Skeletal muscle tissue (tissue), 4 donors: ENCODE measurements around the gene GNAI2. TPM values are rescaled to one million over a fixed set of nuclear protein-coding genes. Genes with fewer than 3 reads are reported as not detected.
A peak's percentile ranks its signal among the peaks of the same experiment; 100 is the strongest.

Experiments
- H3K27ac ChIP-seq: one replicate; pipeline ENCODE4 v1.7.0; 2013; ENCODE audit warnings: mild to moderate bottlenecking, low read depth, low read length, inconsistent platforms
- H3K27me3 ChIP-seq, 3 donors: one replicate each; pipeline ENCODE4 v1.7.0; 2013; ENCODE audit warnings: low read length in 3 of 3; ENCODE audit not compliant: control insufficient read depth in 3 of 3, insufficient read depth in 3 of 3
- H3K36me3 ChIP-seq, 3 donors: one replicate each; pipeline ENCODE4 v1.7.0; 2013; ENCODE audit warnings: low read length in 3 of 3; ENCODE audit not compliant: control insufficient read depth in 3 of 3, insufficient read depth in 3 of 3
- H3K4me1 ChIP-seq, 3 donors: one replicate each; pipeline ENCODE4 v1.7.0; 2013; ENCODE audit warnings: low read length in 3 of 3, mild to moderate bottlenecking in 3 of 3; ENCODE audit not compliant: control insufficient read depth in 3 of 3, insufficient read depth in 3 of 3
- H3K4me3 ChIP-seq, 3 donors: one replicate each; pipeline ENCODE4 v1.7.0; 2013; ENCODE audit warnings: low read length in 3 of 3
- H3K9ac ChIP-seq, 3 donors: one replicate each; pipeline ENCODE4 v1.7.0; 2013; ENCODE audit warnings: low read length in 3 of 3, mild to moderate bottlenecking in 3 of 3, moderate library complexity in 2 of 3, low read depth in 1 of 3
- H3K9me3 ChIP-seq, 3 donors: one replicate each; pipeline ENCODE4 v1.7.0; 2013; ENCODE audit warnings: low read length in 3 of 3; ENCODE audit not compliant: control insufficient read depth in 3 of 3
- total RNA-seq: library from RNA; depleted of rRNA; stranded (reverse); fragments of >200 nt; gene quantifications from one replicate; pipeline ENCODE4 v1.2.3, GENCODE V29; 2014
- donor health status: Osteomylitis.

The GNAI2 gene
- total RNA-seq, 1 donor from 2014 or later = 78.8 TPM

DNA sequence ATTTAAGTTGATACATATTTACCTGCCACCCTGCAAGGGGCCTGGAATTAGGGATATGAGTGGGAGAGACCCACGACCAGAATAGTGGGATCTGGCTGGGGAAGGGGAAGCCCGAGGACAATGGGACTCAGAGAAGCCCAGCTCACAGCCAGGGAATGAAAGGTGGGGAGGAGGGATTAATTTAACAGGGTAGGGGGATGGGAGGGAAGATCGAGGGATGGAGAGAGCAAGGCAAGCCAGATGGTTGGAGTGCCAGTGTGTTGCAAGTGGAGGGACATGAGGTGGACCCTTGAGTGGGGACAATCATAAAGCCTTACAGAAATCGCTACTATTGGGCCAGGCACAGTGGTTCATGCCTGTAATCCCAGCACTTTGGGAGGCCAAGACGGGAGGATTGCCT lies 4.4 kb upstream of the GNAI2 start:
- H3K27ac ChIP-seq = no peak overlapping the region
- H3K4me1 ChIP-seq = peaks cover 13 to 25% (median 18%) of the 10 kb centered on the region in 3 donors
- H3K9me3 ChIP-seq = no peaks in the 10 kb centered on the region
- H3K9ac ChIP-seq = no peak overlapping the region
- no peak overlapping the region for H3K4me3 ChIP-seq
- no peaks in the 10 kb centered on the region for H3K27me3 ChIP-seq
- H3K36me3 ChIP-seq = no peaks in the 10 kb centered on the region

GRCh38 chr3:50232303-50232702 lies 3.7 kb upstream of the GNAI2 start:
- H3K27me3 ChIP-seq = no peaks in the 10 kb centered on the region
- no peaks in the 10 kb centered on the region for H3K9me3 ChIP-seq
- H3K4me1 ChIP-seq = peaks cover 16 to 26% (median 22%) of the 10 kb centered on the region in 3 donors
- no peak overlapping the region for H3K9ac ChIP-seq
- no peak overlapping the region for H3K27ac ChIP-seq
- H3K36me3 ChIP-seq = no peaks in the 10 kb centered on the region
- no peak overlapping the region for H3K4me3 ChIP-seq

GRCh38 chr3:50233176-50233575 lies 2.8 kb upstream of the GNAI2 start:
- H3K27ac ChIP-seq = no peak overlapping the region
- H3K9ac ChIP-seq = no peak overlapping the region
- H3K4me3 ChIP-seq = no peak overlapping the region
- peaks cover 18 to 27% (median 25%) of the 10 kb centered on the region in 3 donors for H3K4me1 ChIP-seq
- H3K9me3 ChIP-seq = no peaks in the 10 kb centered on the region
- H3K36me3 ChIP-seq = no peaks in the 10 kb centered on the region
- H3K27me3 ChIP-seq = no peaks in the 10 kb centered on the region

- Histone ChIP-seq H3K9ac (peak overlapping the region; percentile 88 to 91 (median 90)), H3K27ac (peak overlapping the region; percentile 86), H3K4me3 (peak overlapping the region; percentile 79 to 90 (median 83)), H3K27me3 (no peaks in the 10 kb centered on the region), H3K4me1 (peaks cover 50 to 55% (median 52%) of the 10 kb centered on the region in 3 donors), H3K36me3 (no peaks in the 10 kb centered on the region), H3K9me3 (no peaks in the 10 kb centered on the region)
These were observed 604 bp downstream of the GNAI2 start for GRCh38 chr3:50236484-50237132.

DNA sequence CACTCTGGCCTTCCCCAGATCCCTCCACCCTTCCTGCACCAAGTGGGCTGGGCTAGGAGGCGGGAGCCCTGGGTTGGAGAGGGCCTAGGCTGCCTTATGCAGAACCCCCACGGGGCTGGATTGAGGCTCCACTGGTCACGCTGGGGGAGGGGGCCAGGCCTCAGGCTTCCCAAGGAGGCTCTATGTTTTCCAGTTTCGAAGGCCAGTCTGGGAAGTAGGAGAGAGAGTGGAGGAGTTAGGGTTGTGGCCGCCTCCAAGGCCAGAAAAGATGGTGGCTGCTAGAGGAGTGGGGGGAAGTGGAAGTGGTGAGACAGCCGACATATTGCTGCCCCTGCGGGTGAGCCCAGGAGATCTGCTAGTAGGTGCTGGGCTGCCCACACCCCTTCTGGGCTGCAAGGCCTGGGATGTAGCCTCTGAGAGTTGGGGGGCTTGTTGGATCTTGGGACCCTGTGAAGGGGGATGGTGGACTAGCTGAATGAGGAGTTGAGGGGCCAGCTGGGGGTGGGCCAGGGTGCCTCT lies 1.2 kb downstream of the GNAI2 start:
- Histone ChIP-seq H3K9ac (peak overlapping the region; percentile 88 to 91 (median 90)), H3K9me3 (no peaks in the 10 kb centered on the region), H3K4me1 (peaks cover 56 to 61% (median 58%) of the 10 kb centered on the region in 3 donors), H3K36me3 (no peaks in the 10 kb centered on the region), H3K4me3 (peak overlapping the region; percentile 79 to 90 (median 83)), H3K27me3 (no peaks in the 10 kb centered on the region), H3K27ac (peak overlapping the region; percentile 86)

DNA sequence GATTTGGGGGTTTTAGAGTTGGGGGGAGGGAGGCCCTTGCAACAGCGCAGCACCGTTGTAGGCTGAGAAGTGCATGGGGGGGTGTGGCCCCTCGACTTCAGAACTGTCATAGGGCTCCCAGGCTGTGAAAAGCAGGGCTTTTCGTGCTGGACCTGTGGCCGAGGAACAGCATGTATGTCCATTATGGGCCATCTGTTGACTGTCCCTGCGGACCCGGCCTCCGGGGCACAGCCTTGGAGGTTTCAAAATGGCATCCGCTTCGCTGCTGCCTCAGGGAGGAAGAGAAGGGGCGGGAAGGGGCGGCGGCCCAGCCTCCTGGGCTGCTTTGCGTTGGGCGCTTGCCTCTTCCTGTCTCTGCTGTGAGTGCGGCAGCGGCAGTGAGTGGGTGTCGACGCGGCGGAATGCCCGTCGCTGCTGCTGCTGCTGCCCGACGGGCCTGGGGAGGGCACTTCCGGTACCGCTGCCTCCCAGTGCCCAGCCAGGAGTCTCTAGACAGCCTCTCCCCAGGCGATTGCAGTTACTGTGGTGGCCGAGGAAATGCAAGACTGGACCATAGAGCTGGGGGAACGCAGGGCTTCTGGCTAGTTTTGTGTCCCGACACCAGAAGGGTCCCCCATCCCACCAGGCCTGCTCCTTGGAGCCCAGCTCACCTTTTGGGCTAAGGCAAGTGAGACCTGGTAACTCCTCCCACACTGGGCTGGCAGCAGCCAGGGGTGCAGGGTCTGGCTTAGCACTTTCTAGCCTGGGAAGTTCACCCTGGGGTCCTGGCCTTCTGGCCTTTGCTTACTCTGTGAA lies 1.9 kb downstream of the GNAI2 start:
- no peaks in the 10 kb centered on the region for H3K36me3 ChIP-seq
- H3K9ac ChIP-seq = peak overlapping the region; percentile 88 to 91 (median 90)
- peak overlapping the region; percentile 79 to 90 (median 83) for H3K4me3 ChIP-seq
- H3K9me3 ChIP-seq = no peaks in the 10 kb centered on the region
- H3K4me1 ChIP-seq = peaks cover 62 to 69% (median 66%) of the 10 kb centered on the region in 3 donors
- H3K27me3 ChIP-seq = no peaks in the 10 kb centered on the region
- peak overlapping the region; percentile 86 for H3K27ac ChIP-seq

DNA sequence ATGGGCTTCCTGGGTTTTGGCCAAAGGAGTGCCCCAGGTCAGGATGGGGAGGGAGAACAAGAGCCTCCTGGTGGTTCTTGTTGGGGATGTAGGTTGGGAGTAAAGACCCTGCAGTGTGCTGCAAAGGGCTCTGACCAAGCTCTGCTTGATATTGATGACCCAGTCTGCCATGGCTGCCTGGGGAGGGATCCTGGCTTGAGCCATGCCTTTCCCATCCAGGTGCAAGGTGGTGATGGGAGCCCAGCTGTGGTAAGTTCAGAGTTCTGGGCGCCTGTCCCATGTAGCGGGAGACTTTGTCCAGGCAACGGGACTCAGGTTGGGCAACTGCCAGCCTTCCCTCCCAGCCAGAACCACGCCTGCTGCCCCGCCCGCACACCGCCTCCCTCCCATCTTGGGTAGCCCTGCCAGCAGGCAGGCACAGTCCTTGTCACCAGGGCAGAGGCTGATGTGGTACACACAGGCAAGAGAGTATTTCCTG lies 2.6 kb downstream of the GNAI2 start:
- peaks cover 67 to 74% (median 72%) of the 10 kb centered on the region in 3 donors for H3K4me1 ChIP-seq
- peak overlapping the region; percentile 79 to 90 (median 83) for H3K4me3 ChIP-seq
- no peaks in the 10 kb centered on the region for H3K27me3 ChIP-seq
- H3K27ac ChIP-seq = peak overlapping the region; percentile 86
- peak overlapping the region; percentile 65 to 90 (median 88) for H3K9ac ChIP-seq
- H3K36me3 ChIP-seq = no peaks in the 10 kb centered on the region
- no peaks in the 10 kb centered on the region for H3K9me3 ChIP-seq

DNA sequence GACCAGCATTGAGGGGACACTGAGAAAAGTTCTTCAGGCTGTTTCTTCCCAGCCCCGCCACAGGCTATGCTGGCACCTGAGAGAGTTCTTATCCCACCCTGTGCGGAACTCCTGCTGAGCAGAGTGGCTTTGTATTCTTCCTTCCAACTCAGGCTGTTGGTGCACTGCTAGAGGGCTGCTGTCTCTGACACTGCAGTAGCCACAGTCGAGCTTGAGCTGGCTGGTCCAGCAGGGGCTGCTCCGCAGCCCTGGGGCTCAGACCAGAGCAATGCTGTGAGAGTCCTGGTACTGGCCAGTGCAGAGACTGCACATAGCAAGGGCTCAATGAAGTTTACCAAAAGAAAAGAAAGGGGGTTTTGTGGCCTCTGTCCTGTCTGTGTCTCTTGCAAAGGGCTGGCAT lies 3.6 kb downstream of the GNAI2 start:
- no peaks in the 10 kb centered on the region for H3K9me3 ChIP-seq
- H3K36me3 ChIP-seq = peaks cover 0 to 2% (median 0%) of the 10 kb centered on the region in 3 donors
- H3K4me1 ChIP-seq = peaks cover 75 to 82% (median 81%) of the 10 kb centered on the region in 3 donors
- peak overlapping the region; percentile 7 to 90 (median 61) for H3K9ac ChIP-seq
- no peaks in the 10 kb centered on the region for H3K27me3 ChIP-seq
- H3K27ac ChIP-seq = peak overlapping the region; percentile 86
- no peak overlapping the region for H3K4me3 ChIP-seq

- Histone ChIP-seq H3K9ac (peak overlapping the region; percentile 38 to 68 (median 51)), H3K9me3 (no peaks in the 10 kb centered on the region), H3K27me3 (no peaks in the 10 kb centered on the region), H3K4me1 (peaks cover 87 to 93% (median 89%) of the 10 kb centered on the region in 3 donors), H3K36me3 (peaks cover 0 to 2% (median 0%) of the 10 kb centered on the region in 3 donors), H3K4me3 (peak overlapping the region in 1 of 3 donors; percentile 10), H3K27ac (peak overlapping the region; percentile 80)
These were observed 5.2 kb downstream of the GNAI2 start for GRCh38 chr3:50241163-50241562.
